ENCODE results near the gene MAOA. TPM values are rescaled to one million over a fixed set of nuclear protein-coding genes. Genes with fewer than 3 reads are reported as not detected.

The MAOA gene
- total and polyA plus RNA-seq, 2 of the 13 experiments (the other 11 are each of a cell fraction or from before 2014, with no cell fraction given): 13.4 to 14.7 TPM

DNA sequence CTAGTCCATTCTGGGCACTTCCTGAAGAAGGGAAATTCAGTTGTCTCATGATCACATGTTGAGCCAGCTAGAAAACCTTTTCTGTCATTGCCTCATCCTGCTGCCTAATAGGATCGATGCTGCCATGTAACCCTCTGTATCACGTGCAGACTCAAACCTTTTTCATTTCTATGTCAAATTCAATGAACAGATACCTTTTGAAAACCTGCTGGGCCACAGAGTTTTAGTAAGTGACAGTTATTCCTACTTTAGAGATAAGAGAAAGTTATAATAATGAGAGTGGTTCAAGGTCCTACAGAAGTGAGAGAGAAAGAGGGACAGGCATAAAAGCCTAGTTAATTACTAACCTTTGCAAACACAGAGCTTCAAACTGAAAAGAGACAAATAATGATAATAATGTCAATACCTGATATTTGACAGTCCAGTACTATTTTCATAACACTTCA, 46.0 kb downstream of the MAOA start (continued):
- TF ChIP-seq KLF16 (CRISPR knock-in tag; IDR thresholded peaks at IDR 0.05): peak in 1 of 2 experiments; percentile 18; a peak in 1 of 4 replicates
- TF ChIP-seq ISL2 (CRISPR knock-in tag; IDR thresholded peaks at IDR 0.05): peak; percentile 72; the same call in 1 of the 2 replicates
- no peak for TF ChIP-seq TOE1 (CRISPR knock-in tag; IDR thresholded peaks at IDR 0.05)
- no peak for TF ChIP-seq POLR2AphosphoS5 (IDR thresholded peaks at IDR 0.05; ENCODE audit: low read depth, low read length)
- TF ChIP-seq RAD51 (IDR thresholded peaks at IDR 0.05; ENCODE audit: borderline replicate concordance): peak; percentile 19; the same call in 1 of the 2 replicates
- no peak for TF ChIP-seq TBL1XR1 (IDR thresholded peaks at IDR 0.05; ENCODE audit: borderline replicate concordance, low read length, partially characterized antibody)
- TF ChIP-seq ZNF567 (CRISPR knock-in tag; IDR thresholded peaks at IDR 0.05; ENCODE audit: borderline replicate concordance): no peak
- TF ChIP-seq, protein P1, sequence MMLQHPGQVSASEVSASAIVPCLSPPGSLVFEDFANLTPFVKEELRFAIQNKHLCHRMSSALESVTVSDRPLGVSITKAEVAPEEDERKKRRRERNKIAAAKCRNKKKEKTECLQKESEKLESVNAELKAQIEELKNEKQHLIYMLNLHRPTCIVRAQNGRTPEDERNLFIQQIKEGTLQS (CRISPR knock-in tag; IDR thresholded peaks at IDR 0.05): 0 out of 2 replicates have a peak, but pooled peaks have one; percentile 57
- TF ChIP-seq BCL6 (CRISPR knock-in tag; IDR thresholded peaks at IDR 0.05): peak; percentile 39; the same call in 1 of the 2 replicates
- TF ChIP-seq, protein P2, sequence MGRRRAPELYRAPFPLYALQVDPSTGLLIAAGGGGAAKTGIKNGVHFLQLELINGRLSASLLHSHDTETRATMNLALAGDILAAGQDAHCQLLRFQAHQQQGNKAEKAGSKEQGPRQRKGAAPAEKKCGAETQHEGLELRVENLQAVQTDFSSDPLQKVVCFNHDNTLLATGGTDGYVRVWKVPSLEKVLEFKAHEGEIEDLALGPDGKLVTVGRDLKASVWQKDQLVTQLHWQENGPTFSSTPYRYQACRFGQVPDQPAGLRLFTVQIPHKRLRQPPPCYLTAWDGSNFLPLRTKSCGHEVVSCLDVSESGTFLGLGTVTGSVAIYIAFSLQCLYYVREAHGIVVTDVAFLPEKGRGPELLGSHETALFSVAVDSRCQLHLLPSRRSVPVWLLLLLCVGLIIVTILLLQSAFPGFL (CRISPR knock-in tag; IDR thresholded peaks at IDR 0.05): no peak
- TF ChIP-seq SALL1 (CRISPR knock-in tag; IDR thresholded peaks at IDR 0.05): peak; percentile 63; the same call in 1 of the 2 replicates
- TF ChIP-seq, protein P3, sequence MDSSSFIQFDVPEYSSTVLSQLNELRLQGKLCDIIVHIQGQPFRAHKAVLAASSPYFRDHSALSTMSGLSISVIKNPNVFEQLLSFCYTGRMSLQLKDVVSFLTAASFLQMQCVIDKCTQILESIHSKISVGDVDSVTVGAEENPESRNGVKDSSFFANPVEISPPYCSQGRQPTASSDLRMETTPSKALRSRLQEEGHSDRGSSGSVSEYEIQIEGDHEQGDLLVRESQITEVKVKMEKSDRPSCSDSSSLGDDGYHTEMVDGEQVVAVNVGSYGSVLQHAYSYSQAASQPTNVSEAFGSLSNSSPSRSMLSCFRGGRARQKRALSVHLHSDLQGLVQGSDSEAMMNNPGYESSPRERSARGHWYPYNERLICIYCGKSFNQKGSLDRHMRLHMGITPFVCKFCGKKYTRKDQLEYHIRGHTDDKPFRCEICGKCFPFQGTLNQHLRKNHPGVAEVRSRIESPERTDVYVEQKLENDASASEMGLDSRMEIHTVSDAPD (CRISPR knock-in tag; IDR thresholded peaks at IDR 0.05): no peak
- peak; percentile 42; the same call in 1 of the 2 replicates for TF ChIP-seq FOSL2 (CRISPR knock-in tag; IDR thresholded peaks at IDR 0.05)
- TF ChIP-seq SOX13 (IDR thresholded peaks at IDR 0.05): no peak
- TF ChIP-seq SOX13 (CRISPR knock-in tag; conservative IDR thresholded peaks at IDR 0.05 in 1 of 2, IDR thresholded peaks at IDR 0.05 in 1 of 2): peak in 1 of 2 experiments; percentile 87; a peak in 2 of 4 replicates
- TF ChIP-seq, protein P4, sequence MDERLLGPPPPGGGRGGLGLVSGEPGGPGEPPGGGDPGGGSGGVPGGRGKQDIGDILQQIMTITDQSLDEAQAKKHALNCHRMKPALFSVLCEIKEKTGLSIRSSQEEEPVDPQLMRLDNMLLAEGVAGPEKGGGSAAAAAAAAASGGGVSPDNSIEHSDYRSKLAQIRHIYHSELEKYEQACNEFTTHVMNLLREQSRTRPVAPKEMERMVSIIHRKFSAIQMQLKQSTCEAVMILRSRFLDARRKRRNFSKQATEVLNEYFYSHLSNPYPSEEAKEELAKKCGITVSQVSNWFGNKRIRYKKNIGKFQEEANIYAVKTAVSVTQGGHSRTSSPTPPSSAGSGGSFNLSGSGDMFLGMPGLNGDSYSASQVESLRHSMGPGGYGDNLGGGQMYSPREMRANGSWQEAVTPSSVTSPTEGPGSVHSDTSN (CRISPR knock-in tag; IDR thresholded peaks at IDR 0.05): no peak
- no peak for TF ChIP-seq ZNF253 (CRISPR knock-in tag; IDR thresholded peaks at IDR 0.05; ENCODE audit: borderline replicate concordance)
- TF ChIP-seq CCAR2 (optimal IDR thresholded peaks at IDR 0.05; ENCODE audit: low read depth, low read length): no peak
- TF ChIP-seq, protein P5, sequence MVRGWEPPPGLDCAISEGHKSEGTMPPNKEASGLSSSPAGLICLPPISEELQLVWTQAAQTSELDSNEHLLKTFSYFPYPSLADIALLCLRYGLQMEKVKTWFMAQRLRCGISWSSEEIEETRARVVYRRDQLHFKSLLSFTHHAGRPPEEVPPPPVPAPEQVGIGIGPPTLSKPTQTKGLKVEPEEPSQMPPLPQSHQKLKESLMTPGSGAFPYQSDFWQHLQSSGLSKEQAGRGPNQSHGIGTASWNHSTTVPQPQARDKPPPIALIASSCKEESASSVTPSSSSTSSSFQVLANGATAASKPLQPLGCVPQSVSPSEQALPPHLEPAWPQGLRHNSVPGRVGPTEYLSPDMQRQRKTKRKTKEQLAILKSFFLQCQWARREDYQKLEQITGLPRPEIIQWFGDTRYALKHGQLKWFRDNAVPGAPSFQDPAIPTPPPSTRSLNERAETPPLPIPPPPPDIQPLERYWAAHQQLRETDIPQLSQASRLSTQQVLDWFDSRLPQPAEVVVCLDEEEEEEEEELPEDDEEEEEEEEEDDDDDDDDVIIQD (CRISPR knock-in tag; IDR thresholded peaks at IDR 0.05; ENCODE audit: low read depth): peak; percentile 39; the same call in 1 of the 2 replicates
- peak in 1 of 2 experiments; percentile 69; a peak in 2 of 4 replicates for TF ChIP-seq EP300 (IDR thresholded peaks at IDR 0.05; ENCODE audit: low read depth in 2 of 2, low read length in 2 of 2)
- no peak for TF ChIP-seq EP300 (CRISPR knock-in tag; IDR thresholded peaks at IDR 0.05; ENCODE audit: borderline replicate concordance)
- 0 out of 2 replicates have a peak, but pooled peaks have one; percentile 30 for TF ChIP-seq TARDBP (CRISPR knock-in tag; IDR thresholded peaks at IDR 0.05)
- TF ChIP-seq TBX2 (CRISPR knock-in tag; IDR thresholded peaks at IDR 0.05; ENCODE audit: borderline replicate concordance): peak; percentile 62; the same call in 1 of the 2 replicates
- TF ChIP-seq, protein P6, sequence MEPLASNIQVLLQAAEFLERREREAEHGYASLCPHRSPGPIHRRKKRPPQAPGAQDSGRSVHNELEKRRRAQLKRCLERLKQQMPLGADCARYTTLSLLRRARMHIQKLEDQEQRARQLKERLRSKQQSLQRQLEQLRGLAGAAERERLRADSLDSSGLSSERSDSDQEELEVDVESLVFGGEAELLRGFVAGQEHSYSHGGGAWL (CRISPR knock-in tag; IDR thresholded peaks at IDR 0.05): no peak
